OCI-LY1 (cell line): ENCODE results near the gene NR2C2.

Source experiments
- H2AFZ ChIP-seq: fragments of 200-600 bp; sonication (generic), shearing (Covaris generic); 2 replicates; pipeline ENCODE4 v1.6.0; 2014; ENCODE audit warnings: antibody characterized with exemption, mild to moderate bottlenecking, low read length
- H3F3A ChIP-seq: fragments of 200-600 bp; sonication (generic), shearing (Covaris generic); 2 replicates; pipeline ENCODE4 v1.6.0; 2014; ENCODE audit warnings: mild to moderate bottlenecking, antibody characterized with exemption, low read length, moderate library complexity; ENCODE audit not compliant: insufficient read depth
- H3K27ac ChIP-seq: fragments of 200-600 bp; sonication (generic); 2 replicates; pipeline ENCODE4 v1.5.1; 2014; ENCODE audit warnings: low read length, mixed run types, mild to moderate bottlenecking, low read depth; ENCODE audit not compliant: poor library complexity, severe bottlenecking
- H3K27me3 ChIP-seq: fragments of 200-600 bp; sonication (generic); 2 replicates; pipeline ENCODE4 v1.6.0; 2014; ENCODE audit warnings: antibody characterized with exemption, mild to moderate bottlenecking, low read length, moderate library complexity; ENCODE audit not compliant: insufficient read depth
- H3K36me3 ChIP-seq: fragments of 200-600 bp; sonication (generic); 2 replicates; pipeline ENCODE4 v1.6.1; 2014; ENCODE audit warnings: mild to moderate bottlenecking, antibody characterized with exemption, low read length, moderate library complexity, mixed read lengths; ENCODE audit not compliant: insufficient read depth
- H3K4me1 ChIP-seq: fragments of 200-600 bp; sonication (generic); 2 replicates; pipeline ENCODE4 v1.5.1; 2014; ENCODE audit warnings: mild to moderate bottlenecking, low read length, moderate library complexity; ENCODE audit not compliant: insufficient read depth, severe bottlenecking
- H3K4me2 ChIP-seq: fragments of 200-600 bp; sonication (generic), shearing (Covaris generic); 2 replicates; pipeline ENCODE4 v1.6.1; 2014; ENCODE audit warnings: low read length
- H3K4me3 ChIP-seq: fragments of 200-600 bp; sonication (generic); 2 replicates; pipeline ENCODE4 v1.5.1; 2014; ENCODE audit warnings: low read length, low read depth, mild to moderate bottlenecking, mixed read lengths; ENCODE audit not compliant: poor library complexity, severe bottlenecking
- H3K79me2 ChIP-seq: fragments of 200-600 bp; shearing (Covaris generic); 2 replicates; pipeline ENCODE4 v1.6.1; 2016; ENCODE audit warnings: mixed run types, low read length, mixed read lengths; ENCODE audit not compliant: insufficient read depth
- H3K9ac ChIP-seq: fragments of 200-600 bp; sonication (generic), shearing (Covaris generic); 2 replicates; pipeline ENCODE4 v1.6.1; 2014; ENCODE audit warnings: mild to moderate bottlenecking, low read length, mixed read lengths
- H3K9me2 ChIP-seq: fragments of 200-600 bp; sonication (generic), shearing (Covaris generic); 2 replicates; pipeline ENCODE4 v1.6.1; 2014; ENCODE audit warnings: low read depth, mild to moderate bottlenecking, low read length, mixed read lengths
- H3K9me3 ChIP-seq: fragments of 200-600 bp; shearing (Covaris generic); 2 replicates; pipeline ENCODE4 v1.6.1; 2014; ENCODE audit warnings: low read length, mixed read lengths
- H4K20me1 ChIP-seq: fragments of 200-600 bp; sonication (generic), shearing (Covaris generic); 2 replicates; pipeline ENCODE4 v1.6.0; 2016; ENCODE audit warnings: mild to moderate bottlenecking, low read length; ENCODE audit not compliant: insufficient read depth
- EZH2 ChIP-seq: fragments of 200-600 bp; sonication (generic), shearing (Covaris generic); IDR thresholded peaks from 2 replicates; pipeline ENCODE4 v1.8.0; 2017; ENCODE audit warnings: borderline replicate concordance, mixed run types, mild to moderate bottlenecking, antibody characterized with exemption, low read length, moderate library complexity, mixed read lengths
- TF ChIP-seq, protein P1 (sequence below): fragments of 200-600 bp; sonication (generic), shearing (Covaris generic); IDR thresholded peaks from 2 replicates; pipeline ENCODE4 v1.5.1; 2017; ENCODE audit warnings: mild to moderate bottlenecking, antibody characterized with exemption, low read length, moderate library complexity, mixed read lengths

The NR2C2 gene

DNA sequence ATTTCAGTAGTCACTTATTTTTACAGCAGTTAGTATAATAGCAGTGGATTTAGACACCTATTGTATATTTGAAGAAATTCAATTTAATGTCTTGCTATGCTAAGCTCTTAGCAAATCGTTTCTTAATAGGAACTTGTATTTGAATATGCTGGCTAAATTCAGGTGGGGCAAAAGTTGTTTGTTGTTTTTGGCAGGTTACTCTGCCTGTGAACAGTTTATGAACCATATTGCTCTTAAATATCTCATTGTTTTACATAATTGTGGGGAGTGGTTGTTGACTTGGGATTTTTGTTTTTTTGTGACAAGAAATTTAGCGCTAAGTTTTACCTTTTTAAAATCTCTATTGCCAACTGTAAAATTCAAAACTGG is 43.4 kb downstream of the NR2C2 start:
- H3K27ac ChIP-seq = peak overlapping the region; percentile 79
- H3K79me2 ChIP-seq = no peaks in the 10 kb centered on the region; the same call in 1 of the 2 replicates
- H3K9me2 ChIP-seq = no peaks in the 10 kb centered on the region
- no peak overlapping the region for H3K4me2 ChIP-seq
- no peak overlapping the region for H2AFZ ChIP-seq
- H3K9me3 ChIP-seq = no peaks in the 10 kb centered on the region
- no peaks in the 10 kb centered on the region for H3K27me3 ChIP-seq
- no peak overlapping the region; the same call in 1 of the 2 replicates for H3K9ac ChIP-seq
- H4K20me1 ChIP-seq = no peaks in the 10 kb centered on the region
- H3K4me3 ChIP-seq = no peak overlapping the region
- H3F3A ChIP-seq = no peaks in the 10 kb centered on the region
- no peaks in the 10 kb centered on the region for H3K36me3 ChIP-seq
- peaks cover 39% of the 10 kb centered on the region for H3K4me1 ChIP-seq
- TF ChIP-seq EZH2 = no peak
- TF ChIP-seq, protein P1, sequence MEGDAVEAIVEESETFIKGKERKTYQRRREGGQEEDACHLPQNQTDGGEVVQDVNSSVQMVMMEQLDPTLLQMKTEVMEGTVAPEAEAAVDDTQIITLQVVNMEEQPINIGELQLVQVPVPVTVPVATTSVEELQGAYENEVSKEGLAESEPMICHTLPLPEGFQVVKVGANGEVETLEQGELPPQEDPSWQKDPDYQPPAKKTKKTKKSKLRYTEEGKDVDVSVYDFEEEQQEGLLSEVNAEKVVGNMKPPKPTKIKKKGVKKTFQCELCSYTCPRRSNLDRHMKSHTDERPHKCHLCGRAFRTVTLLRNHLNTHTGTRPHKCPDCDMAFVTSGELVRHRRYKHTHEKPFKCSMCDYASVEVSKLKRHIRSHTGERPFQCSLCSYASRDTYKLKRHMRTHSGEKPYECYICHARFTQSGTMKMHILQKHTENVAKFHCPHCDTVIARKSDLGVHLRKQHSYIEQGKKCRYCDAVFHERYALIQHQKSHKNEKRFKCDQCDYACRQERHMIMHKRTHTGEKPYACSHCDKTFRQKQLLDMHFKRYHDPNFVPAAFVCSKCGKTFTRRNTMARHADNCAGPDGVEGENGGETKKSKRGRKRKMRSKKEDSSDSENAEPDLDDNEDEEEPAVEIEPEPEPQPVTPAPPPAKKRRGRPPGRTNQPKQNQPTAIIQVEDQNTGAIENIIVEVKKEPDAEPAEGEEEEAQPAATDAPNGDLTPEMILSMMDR = no peak

DNA sequence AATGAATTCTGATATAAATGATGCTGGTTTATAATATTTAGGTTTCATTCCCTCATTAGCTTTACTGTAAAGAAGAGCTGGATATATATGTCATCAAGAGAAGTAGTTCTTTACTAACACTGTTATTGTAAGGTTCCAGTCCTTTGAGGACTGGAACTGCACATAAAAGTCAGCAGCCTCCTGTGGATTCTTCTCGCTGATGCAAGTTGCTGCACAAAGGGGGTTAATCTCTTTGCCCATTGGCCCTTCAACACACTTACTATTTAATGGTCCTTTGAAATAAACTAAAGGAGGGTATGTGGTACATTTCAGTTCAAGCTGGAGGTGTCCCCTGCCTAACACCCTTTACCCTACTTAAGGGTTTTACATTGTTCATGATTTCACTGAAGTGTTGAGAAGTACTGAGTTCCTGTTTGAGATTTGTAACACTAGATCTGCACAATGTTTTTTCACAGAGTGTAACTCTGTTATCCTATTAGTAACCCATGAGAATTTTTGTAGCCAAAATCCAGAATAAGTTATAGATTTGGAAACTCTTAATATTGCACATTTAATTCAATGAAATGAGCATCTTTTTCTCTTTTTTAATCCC is 43.9 kb downstream of the NR2C2 start:
- no peaks in the 10 kb centered on the region for H4K20me1 ChIP-seq
- H3K36me3 ChIP-seq = no peaks in the 10 kb centered on the region
- H3K4me1 ChIP-seq = peaks cover 39% of the 10 kb centered on the region
- no peak overlapping the region for H3K9ac ChIP-seq
- H3K9me2 ChIP-seq = no peaks in the 10 kb centered on the region
- no peak overlapping the region for H3K4me2 ChIP-seq
- no peaks in the 10 kb centered on the region for H3F3A ChIP-seq
- peak overlapping the region; percentile 24 for H3K27ac ChIP-seq
- TF ChIP-seq, protein P1 = no peak
- no peak for TF ChIP-seq EZH2
- no peaks in the 10 kb centered on the region; the same call in 1 of the 2 replicates for H3K79me2 ChIP-seq
- H3K4me3 ChIP-seq = no peak overlapping the region
- no peak overlapping the region for H2AFZ ChIP-seq
- no peaks in the 10 kb centered on the region for H3K9me3 ChIP-seq
- no peaks in the 10 kb centered on the region for H3K27me3 ChIP-seq

DNA sequence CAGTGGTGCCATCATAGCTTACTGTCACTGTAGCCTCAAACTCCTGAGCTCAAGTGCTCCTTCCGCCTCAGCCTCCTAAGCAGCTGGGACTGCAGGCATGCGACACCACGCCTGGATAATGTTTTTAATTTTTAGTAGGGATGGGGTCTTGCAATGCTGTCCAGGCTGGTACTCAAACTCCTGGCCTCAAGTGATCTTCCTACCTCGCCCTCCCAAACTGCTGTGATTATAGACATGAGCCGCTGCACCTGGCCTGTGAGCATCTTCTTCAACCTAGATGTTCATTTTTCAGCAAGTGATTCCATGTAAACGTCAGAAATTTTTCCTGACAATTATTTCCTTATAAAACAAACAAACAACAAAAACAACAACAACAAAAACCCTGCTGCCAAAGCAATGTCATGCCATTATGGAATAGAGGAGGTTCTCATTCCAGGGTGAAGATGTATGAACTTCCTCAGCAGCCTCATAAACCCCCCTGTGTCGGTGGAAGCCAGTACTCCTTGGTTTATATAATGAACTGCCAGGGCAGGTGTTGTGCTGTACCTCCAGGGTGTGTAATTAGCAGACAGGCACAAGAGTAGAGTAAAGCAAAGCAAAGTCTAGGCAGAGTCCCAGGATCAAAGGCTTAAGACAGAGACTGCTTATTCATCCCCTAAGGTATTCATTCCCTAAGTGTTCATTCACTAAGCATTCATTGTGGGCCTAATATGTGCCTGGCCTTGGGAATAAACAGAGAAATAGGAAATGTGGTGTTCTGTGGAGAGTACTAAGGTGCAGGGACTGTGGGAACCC is 44.6 kb downstream of the NR2C2 start:
- H3K36me3 ChIP-seq = no peaks in the 10 kb centered on the region
- H3K4me1 ChIP-seq = peaks cover 39% of the 10 kb centered on the region
- H3K9me3 ChIP-seq = no peaks in the 10 kb centered on the region
- no peak overlapping the region for H3K9ac ChIP-seq
- H3K27ac ChIP-seq = no peak overlapping the region
- H3K9me2 ChIP-seq = no peaks in the 10 kb centered on the region
- H3K4me3 ChIP-seq = no peak overlapping the region
- no peak overlapping the region for H3K4me2 ChIP-seq
- no peaks in the 10 kb centered on the region for H4K20me1 ChIP-seq
- no peaks in the 10 kb centered on the region for H3K27me3 ChIP-seq
- TF ChIP-seq, protein P1 = no peak
- no peak for TF ChIP-seq EZH2
- no peaks in the 10 kb centered on the region; the same call in 1 of the 2 replicates for H3K79me2 ChIP-seq
- no peak overlapping the region for H2AFZ ChIP-seq
- no peaks in the 10 kb centered on the region for H3F3A ChIP-seq
